HCT116 (cell line): ENCODE results near the gene KRT77. TPM values are rescaled to one million over a fixed set of nuclear protein-coding genes. Genes with fewer than 3 reads are reported as not detected.

Experiments
- ATAC-seq: fragments of 200-7000 bp; cut with Tn5 transposase; 2 replicates; pipeline ENCODE4 v1.9.1; 2020; ENCODE audit warnings: mild to moderate bottlenecking, moderate library complexity
- BruUV-seq: library from RNA; stranded (reverse); fragments of 400-500 nt; replicated peaks from 2 replicates; lab custom pipeline; 2021; lab: Mats Ljungman, UMichigan
- CTCF ChIA-PET: fragments of 300-600 bp; sonication (Branson Sonifier 250); formaldehyde crosslinking; loops from one replicate; lab custom pipeline; 2021; ENCODE audit warnings: antibody characterized with exemption; lab: Charles Lee
- POLR2A ChIA-PET: fragments of 300-600, 350-600 bp; sonication (Branson Sonifier 250); formaldehyde crosslinking; loops from one replicate; lab custom pipeline; 2021; ENCODE audit warnings: antibody characterized with exemption; lab: Charles Lee
- RAD21 ChIA-PET, 2 experiments: fragments of 300-600 bp; sonication (Branson Sonifier 250); formaldehyde crosslinking; loops; one replicate each; lab custom pipeline; 2023; ENCODE audit warnings: low total read pairs in 2 of 2; ENCODE audit not compliant: uncharacterized antibody in 2 of 2, unreplicated experiment in 2 of 2, low non-redundant PET in 1 of 2; lab: Charles Lee
- DNase-seq: peaks from one replicate; pipeline ENCODE4 v3.0.0-alpha.2; 2010; ENCODE audit warnings: low read depth, low spot score
- H2AFZ ChIP-seq: fragments of 200-600 bp; shearing (Covaris generic), sonication (generic); 2 replicates; pipeline ENCODE4 v1.6.1; 2017; ENCODE audit warnings: low read depth, mixed run types, mixed read lengths, antibody characterized with exemption, low read length; ENCODE audit not compliant: poor library complexity, severe bottlenecking
- H3K27ac ChIP-seq: 2 replicates; pipeline ENCODE4 v1.5.1; 2012; ENCODE audit warnings: low read depth, low read length
- H3K27me3 ChIP-seq: fragments of 200-600 bp; sonication (generic); 2 replicates; pipeline ENCODE4 v1.6.1; 2016; ENCODE audit warnings: mixed run types, low read length, mixed read lengths; ENCODE audit not compliant: insufficient read depth
- H3K36me3 ChIP-seq, 2 experiments: fragments of 200-500 bp in 1 of 2; fragments of 200-600 bp in 1 of 2; sonication (Bioruptor generic) in 1 of 2; sonication (generic) in 1 of 2; 2 replicates each; pipeline versions ENCODE4 v1.5.1 to v1.6.1; 2014 to 2016; ENCODE audit warnings: low read length in 2 of 2, inconsistent platforms in 1 of 2, mixed read lengths in 1 of 2, mixed run types in 1 of 2; ENCODE audit not compliant: insufficient read depth in 2 of 2, control insufficient read depth in 1 of 2
- H3K4me1 ChIP-seq, 2 experiments: fragments of 200-600 bp in 1 of 2; sonication (generic) in 1 of 2; 2 replicates each; pipeline versions ENCODE4 v1.5.1 to v1.6.1; 2012 to 2017; ENCODE audit warnings: low read length in 2 of 2, inconsistent platforms in 1 of 2, mild to moderate bottlenecking in 1 of 2, mixed read lengths in 1 of 2, mixed run types in 1 of 2, moderate library complexity in 1 of 2; ENCODE audit not compliant: insufficient read depth in 2 of 2, control insufficient read depth in 1 of 2
- H3K4me2 ChIP-seq: fragments of 200-600 bp; sonication (generic); 2 replicates; pipeline ENCODE4 v1.6.1; 2017; ENCODE audit warnings: mixed run types, low read length, mixed read lengths
- H3K4me3 ChIP-seq, 2 experiments: fragments of 200-600 bp in 1 of 2; sonication (generic) in 1 of 2; replicated peaks in 1 of 2; 2 replicates each; pipeline ENCODE4 v1.5.1; 2011 to 2016; ENCODE audit warnings: low read length in 2 of 2, control low read depth in 1 of 2, low read depth in 1 of 2, mild to moderate bottlenecking in 1 of 2, mixed read lengths in 1 of 2, mixed run types in 1 of 2
- H3K79me2 ChIP-seq: fragments of 200-600 bp; sonication (generic); 2 replicates; pipeline ENCODE4 v1.6.1; 2017; ENCODE audit warnings: mild to moderate bottlenecking, mixed run types, low read length, moderate library complexity, mixed read lengths; ENCODE audit not compliant: insufficient read depth
- H3K9ac ChIP-seq: fragments of 200-600 bp; sonication (generic); 2 replicates; pipeline ENCODE4 v1.6.1; 2016; ENCODE audit warnings: low read length, mixed read lengths
- H3K9me2 ChIP-seq: fragments of 200-600 bp; sonication (generic), shearing (Covaris generic); 2 replicates; pipeline ENCODE4 v1.6.1; 2017; ENCODE audit warnings: mixed run types, mild to moderate bottlenecking, moderate library complexity; ENCODE audit not compliant: insufficient read depth
- H3K9me3 ChIP-seq, 2 experiments: fragments of 200-500 bp in 1 of 2; fragments of 200-600 bp in 1 of 2; sonication (Bioruptor generic) in 1 of 2; sonication (generic) in 1 of 2; 2 replicates each; pipeline ENCODE4 v1.6.1; 2014 to 2017; ENCODE audit warnings: low read length in 2 of 2, mixed read lengths in 2 of 2, inconsistent platforms in 1 of 2, low read depth in 1 of 2, mild to moderate bottlenecking in 1 of 2, mixed run types in 1 of 2, moderate library complexity in 1 of 2; ENCODE audit not compliant: control insufficient read depth in 1 of 2, insufficient read depth in 1 of 2
- H4K20me1 ChIP-seq: fragments of 200-600 bp; sonication (generic), shearing (Covaris generic); 2 replicates; pipeline ENCODE4 v1.6.1; 2017; ENCODE audit warnings: mixed run types, mild to moderate bottlenecking, moderate library complexity; ENCODE audit not compliant: insufficient read depth
- ATF3 ChIP-seq: IDR thresholded peaks from 2 replicates; pipeline ENCODE4 v1.6.1; 2012
- CBX3 ChIP-seq: IDR thresholded peaks from 2 replicates; pipeline ENCODE4 v1.6.1; 2012; ENCODE audit warnings: low read depth
- EGR1 ChIP-seq: IDR thresholded peaks from 2 replicates; pipeline ENCODE4 v1.6.1; 2012; ENCODE audit warnings: low read depth
- JUND ChIP-seq: IDR thresholded peaks from 2 replicates; pipeline ENCODE4 v1.6.1; 2012
- REST ChIP-seq: IDR thresholded peaks from 2 replicates; pipeline ENCODE4 v1.6.1; 2012; ENCODE audit warnings: low read depth
- SIN3A ChIP-seq: IDR thresholded peaks from 2 replicates; pipeline ENCODE4 v1.6.1; 2012; ENCODE audit warnings: low read depth
- SP1 ChIP-seq: IDR thresholded peaks from 2 replicates; pipeline ENCODE4 v1.6.1; 2012; ENCODE audit warnings: low read depth
- SRF ChIP-seq: IDR thresholded peaks from 2 replicates; pipeline ENCODE4 v1.6.1; 2012; ENCODE audit warnings: low read depth
- ZNF274 ChIP-seq: fragments of 200-500 bp; sonication (Bioruptor generic); IDR thresholded peaks from 2 replicates; pipeline ENCODE4 v1.6.1; 2014; ENCODE audit warnings: mild to moderate bottlenecking, low read depth, low read length, inconsistent platforms
- intact Hi-C: fragments of 100-400 bp; cut with micrococcal nuclease; formaldehyde crosslinking; loops from 2 replicates; pipeline ENCODE4 v1.10.0; 2022
- total RNA-seq: library from RNA; stranded (reverse); gene quantifications from one replicate; pipeline ENCODE4 v1.2.1, GENCODE V29; 2021; ENCODE audit not compliant: unreplicated experiment

KRT77 gene
- total RNA-seq, 1 experiment from 2014 or later = not detected

DNA sequence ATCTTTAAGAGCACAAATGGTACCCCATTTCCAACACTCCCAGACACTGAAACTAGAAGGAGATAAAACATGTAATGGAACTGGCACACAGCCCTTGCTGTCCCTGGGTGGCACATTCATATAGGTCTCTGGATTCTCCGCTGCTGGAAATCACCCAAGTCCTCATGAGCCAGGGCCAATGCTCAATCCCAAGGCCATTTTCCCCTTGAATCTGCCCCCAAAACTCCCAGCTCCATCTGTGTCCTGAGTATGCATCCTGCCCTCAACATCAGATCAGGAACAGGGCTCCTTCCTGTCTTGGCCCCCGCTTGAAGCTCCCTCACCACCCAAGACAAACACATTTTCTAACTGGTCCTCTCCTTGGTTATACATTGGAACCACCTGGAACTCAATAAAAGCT is 49.2 kb upstream of the KRT77 start:
- no peak overlapping the region for H3K4me2 ChIP-seq
- no peak overlapping the region for H3K9ac ChIP-seq
- ChIA-PET CTCF (no interaction called here), POLR2A (no interaction called here), RAD21 (no interaction called here)
- no peaks in the 10 kb centered on the region for H3K4me1 ChIP-seq
- H3K27ac ChIP-seq = no peak overlapping the region
- H3K9me3 ChIP-seq = no peaks in the 10 kb centered on the region
- no peaks in the 10 kb centered on the region for H3K9me2 ChIP-seq
- no peak for ATAC-seq
- no peak for DNase-seq
- TF ChIP-seq SIN3A (no peak), SRF (no peak), JUND (no peak), EGR1 (no peak), ATF3 (no peak), CBX3 (no peak), ZNF274 (no peak), SP1 (no peak), REST (no peak)
- no peak overlapping the region for H2AFZ ChIP-seq
- no peaks in the 10 kb centered on the region for H3K36me3 ChIP-seq
- no peaks in the 10 kb centered on the region for H3K79me2 ChIP-seq
- no TSS peak for BruUV-seq
- H4K20me1 ChIP-seq = no peaks in the 10 kb centered on the region
- no peak overlapping the region for H3K4me3 ChIP-seq
- H3K27me3 ChIP-seq = peaks cover 73% of the 10 kb centered on the region
- intact Hi-C loops = no loop called here
